ENCODE measurements around the gene DNAJA4.
"Not testable (repeated sequence)": the region's sequence is repeated elsewhere in the genome, so short reads cannot be mapped to it uniquely, and the experiment has no call there.

Gene DNAJA4

GRCh38 chr15:78244101-78244500 is 20.3 kb upstream of the DNAJA4 start:
- no peak for DNase-seq (ENCODE audit: low read depth in 2 of 2)

DNA sequence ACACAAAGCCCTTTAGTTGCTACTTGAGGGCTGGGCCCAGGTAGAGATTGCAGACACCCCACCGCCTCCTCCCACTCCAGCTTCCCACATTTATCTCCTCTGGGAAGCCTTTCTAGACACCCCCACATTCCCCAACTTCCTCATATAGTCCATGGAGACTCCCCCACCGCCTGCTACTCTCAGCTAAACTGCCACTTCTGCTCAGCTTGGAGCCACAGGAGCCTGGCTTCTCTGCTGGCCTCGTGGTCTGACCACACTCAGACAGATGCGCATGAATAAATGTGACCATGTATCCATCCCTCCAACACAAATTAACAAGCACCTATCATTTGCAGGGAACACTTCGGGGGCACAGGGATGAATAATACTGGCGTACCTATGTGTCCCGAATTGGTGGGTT is 19.5 kb upstream of the DNAJA4 start:
- DNase-seq (ENCODE audit: low read depth in 2 of 2), result no peak

- DNase-seq (ENCODE audit: low read depth in 2 of 2), result not testable (repeated sequence)
Measured at GRCh38 chr15:78245392-78245791, 19.0 kb upstream of the DNAJA4 start.

GRCh38 chr15:78245976-78246620 is 18.3 kb upstream of the DNAJA4 start:
- DNase-seq (ENCODE audit: low read depth in 2 of 2), result not testable (repeated sequence)

- DNase-seq (ENCODE audit: low read depth in 2 of 2), result no peak
Measured at GRCh38 chr15:78247911-78248310, 16.5 kb upstream of the DNAJA4 start.

GRCh38 chr15:78249131-78249530 is 15.2 kb upstream of the DNAJA4 start:
- no peak for DNase-seq (ENCODE audit: low read depth in 2 of 2)

- no peak for DNase-seq (ENCODE audit: low read depth in 2 of 2)
Measured at GRCh38 chr15:78251136-78251535, 13.2 kb upstream of the DNAJA4 start.

GRCh38 chr15:78255421-78256043 is 8.8 kb upstream of the DNAJA4 start:
- DNase-seq (ENCODE audit: low read depth in 2 of 2), result no peak

GRCh38 chr15:78256044-78256437 is 8.3 kb upstream of the DNAJA4 start:
- DNase-seq (ENCODE audit: low read depth in 2 of 2), result no peak

- DNase-seq (ENCODE audit: low read depth in 2 of 2), result no peak
Measured at GRCh38 chr15:78257681-78258080, 6.7 kb upstream of the DNAJA4 start.

DNA sequence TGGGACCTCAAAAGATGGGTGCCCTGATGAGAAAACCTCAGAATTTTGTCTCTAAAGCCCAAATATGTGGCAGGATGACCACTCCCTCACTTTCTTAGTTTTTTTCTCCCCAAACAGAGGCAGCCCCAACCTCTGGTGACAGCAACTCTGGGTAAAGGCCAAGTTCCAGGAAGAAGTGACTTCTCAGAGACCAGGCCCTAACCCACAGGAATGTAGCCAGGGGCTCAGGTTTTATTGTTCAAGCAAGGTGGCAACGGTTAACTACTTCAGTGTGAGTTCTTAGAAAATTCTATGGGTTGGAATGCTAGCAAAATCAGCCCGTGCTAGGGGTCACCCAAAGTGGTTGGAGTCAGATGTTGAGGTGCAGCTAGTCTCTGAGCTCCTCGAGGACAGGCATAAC is 5.1 kb upstream of the DNAJA4 start:
- no peak for DNase-seq (ENCODE audit: low read depth in 2 of 2)

- DNase-seq (ENCODE audit: low read depth in 2 of 2), result no peak
Measured at GRCh38 chr15:78260489-78260888, 3.9 kb upstream of the DNAJA4 start.

- DNase-seq (ENCODE audit: low read depth in 2 of 2), result no peak
Measured at GRCh38 chr15:78261062-78261461, 3.3 kb upstream of the DNAJA4 start.

GRCh38 chr15:78263351-78263781 is 996 bp upstream of the DNAJA4 start:
- DNase-seq (ENCODE audit: low read depth in 2 of 2), result no peak

DNA sequence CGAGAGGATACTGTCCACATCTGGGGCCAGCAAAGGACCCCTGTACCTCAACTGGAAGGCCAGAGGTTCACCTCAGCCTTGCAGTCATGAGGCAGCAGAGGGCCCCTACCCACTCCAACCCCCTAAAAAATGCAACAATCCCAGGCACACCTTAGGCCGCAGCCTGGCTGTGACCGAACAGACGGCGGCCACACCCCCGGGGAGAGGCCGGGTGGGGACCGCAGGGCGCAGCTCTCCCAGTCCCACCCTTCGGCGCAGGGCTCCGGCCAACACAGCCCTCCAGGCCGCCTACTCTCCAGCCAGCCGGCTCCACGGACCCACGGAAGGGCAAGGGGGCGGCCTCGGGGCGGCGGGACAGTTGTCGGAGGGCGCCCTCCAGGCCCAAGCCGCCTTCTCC is 457 bp upstream of the DNAJA4 start:
- no peak for DNase-seq (ENCODE audit: low read depth in 2 of 2)

GRCh38 chr15:78265137-78265460 is 737 bp downstream of the DNAJA4 start:
- no peak for DNase-seq (ENCODE audit: low read depth in 2 of 2)

GRCh38 chr15:78265752-78266224 is 1.4 kb downstream of the DNAJA4 start:
- no peak for DNase-seq (ENCODE audit: low read depth in 2 of 2)

DNA sequence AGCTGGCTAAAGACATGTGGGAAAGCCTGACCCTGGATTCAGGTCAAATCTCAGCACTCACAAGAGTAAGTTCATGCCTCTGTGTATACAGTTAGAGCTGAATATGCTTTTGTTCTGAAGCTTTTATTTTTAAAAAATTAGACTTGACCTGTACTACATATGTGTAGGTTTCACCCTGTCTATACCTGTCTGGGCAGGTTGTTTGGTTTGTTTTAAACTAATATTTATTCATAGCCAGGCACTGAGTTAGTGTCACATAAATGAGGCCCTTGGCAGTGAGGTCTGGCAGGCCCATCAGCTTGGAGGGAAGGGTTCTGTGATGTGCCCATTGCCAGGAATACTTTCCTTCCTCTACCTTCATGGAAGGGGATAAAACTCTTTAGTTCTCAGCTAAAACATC is 1.9 kb downstream of the DNAJA4 start:
- no peak for DNase-seq (ENCODE audit: low read depth in 2 of 2)

DNA sequence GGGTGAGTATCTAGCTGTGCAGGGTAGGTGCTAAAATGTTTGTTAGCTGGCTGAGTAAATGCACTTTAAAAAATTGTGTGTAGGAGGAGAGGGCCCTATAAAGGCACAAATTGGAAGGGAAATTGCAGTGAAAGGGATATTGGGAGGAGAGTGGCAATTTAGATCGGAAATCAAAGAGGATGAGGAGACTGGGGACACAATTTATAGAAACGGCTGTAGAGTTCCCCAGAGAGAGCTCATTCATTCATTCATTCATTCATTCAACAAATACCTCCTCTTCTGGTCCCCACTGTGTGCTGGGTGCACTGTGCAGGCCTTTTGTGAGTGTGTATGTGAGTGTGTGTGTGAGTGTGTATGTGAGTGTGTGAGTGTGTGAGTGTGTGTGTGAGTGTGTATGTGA is 2.4 kb downstream of the DNAJA4 start:
- no peak for DNase-seq (ENCODE audit: low read depth in 2 of 2)

DNA sequence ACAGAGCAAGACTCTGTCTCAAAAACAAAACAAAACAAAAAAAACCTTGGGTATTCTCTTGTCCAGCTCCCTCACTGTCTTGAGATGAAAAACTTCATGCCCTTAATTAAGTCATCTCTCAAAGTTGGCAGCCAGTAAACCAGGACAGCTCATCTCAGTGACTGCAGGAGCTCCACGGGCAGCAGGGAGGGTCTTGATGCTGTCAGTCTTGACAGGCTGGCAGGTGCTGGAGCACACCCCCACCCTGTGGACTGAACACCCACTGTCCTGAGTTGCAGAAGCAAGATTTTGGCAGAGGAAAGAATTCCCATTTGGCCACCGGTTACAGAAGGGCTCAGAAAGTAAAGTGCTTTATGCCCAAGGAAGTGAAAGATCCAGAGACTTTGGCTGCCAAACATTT is 8.0 kb downstream of the DNAJA4 start:
- DNase-seq (ENCODE audit: low read depth in 2 of 2), result no peak

DNA sequence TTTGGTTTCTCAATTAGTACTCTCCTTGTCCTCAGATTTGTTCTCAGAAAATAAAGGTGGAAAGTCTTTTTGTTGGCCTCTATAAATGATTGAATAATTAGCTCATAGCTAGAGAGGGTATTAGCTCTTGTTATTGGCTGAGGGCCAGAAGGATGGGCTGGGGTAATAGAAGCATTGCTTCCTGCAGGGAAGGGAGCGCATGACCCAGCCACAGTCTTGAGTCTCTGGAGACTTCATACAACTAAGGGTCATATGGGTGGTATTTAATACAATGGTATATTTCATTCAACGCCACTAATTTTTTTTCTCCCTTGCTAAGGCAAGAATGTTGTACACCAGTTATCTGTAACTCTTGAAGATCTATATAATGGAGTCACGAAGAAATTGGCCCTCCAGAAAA is 8.4 kb downstream of the DNAJA4 start:
- DNase-seq (ENCODE audit: low read depth in 2 of 2), result no peak

- DNase-seq (ENCODE audit: low read depth in 2 of 2), result no peak
Measured at GRCh38 chr15:78274994-78275393, 10.6 kb downstream of the DNAJA4 start.

- no peak for DNase-seq (ENCODE audit: low read depth in 2 of 2)
Measured at GRCh38 chr15:78276064-78276943, 11.9 kb downstream of the DNAJA4 start.
